Measurements from ENCODE around the gene TSSK3. TPM values are rescaled to one million over a fixed set of nuclear protein-coding genes. Genes with fewer than 3 reads are reported as not detected.

Gene TSSK3
- total and polyA plus RNA-seq, 2 of the 8 experiments (the other 6 are each of a cell fraction or from before 2014, with no cell fraction given): 1.2 TPM

DNA sequence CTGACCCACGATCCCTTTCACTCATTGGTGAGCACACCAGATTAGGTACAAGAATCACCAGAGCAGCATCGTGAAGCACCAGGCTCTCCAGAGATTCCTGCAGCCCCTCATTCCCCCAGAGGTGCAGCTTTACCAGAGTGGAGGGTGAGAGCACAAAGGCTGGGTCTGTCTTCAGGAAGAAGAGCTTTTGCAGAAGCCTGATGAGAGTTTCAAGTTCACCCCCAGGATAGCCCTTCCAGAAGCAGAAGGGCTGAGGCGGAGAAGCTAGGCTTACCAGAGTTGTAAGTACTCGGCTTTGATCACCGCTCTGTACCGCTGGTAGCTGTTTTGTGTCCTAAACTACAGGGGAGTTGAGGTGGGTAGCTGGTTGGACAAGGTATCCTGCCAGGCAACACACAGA lies 3.1 kb downstream of the TSSK3 start (continued):
- TF ChIP-seq, protein P1, sequence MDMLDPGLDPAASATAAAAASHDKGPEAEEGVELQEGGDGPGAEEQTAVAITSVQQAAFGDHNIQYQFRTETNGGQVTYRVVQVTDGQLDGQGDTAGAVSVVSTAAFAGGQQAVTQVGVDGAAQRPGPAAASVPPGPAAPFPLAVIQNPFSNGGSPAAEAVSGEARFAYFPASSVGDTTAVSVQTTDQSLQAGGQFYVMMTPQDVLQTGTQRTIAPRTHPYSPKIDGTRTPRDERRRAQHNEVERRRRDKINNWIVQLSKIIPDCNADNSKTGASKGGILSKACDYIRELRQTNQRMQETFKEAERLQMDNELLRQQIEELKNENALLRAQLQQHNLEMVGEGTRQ (IDR thresholded peaks at IDR 0.05; ENCODE audit: low read length): no peak
- TF ChIP-seq BRCA1 (IDR thresholded peaks at IDR 0.05; ENCODE audit: low read depth, low read length) (no peak), SP2 (IDR thresholded peaks at IDR 0.05; ENCODE audit: low read length) (no peak), KDM4A (IDR thresholded peaks at IDR 0.05; ENCODE audit: low read depth, low read length, severe bottlenecking) (no peak), EGR1 (IDR thresholded peaks at IDR 0.05; ENCODE audit: borderline replicate concordance, low read depth, low read length) (no peak), POU5F1 (IDR thresholded peaks at IDR 0.05; ENCODE audit: low read depth, low read length) (no peak)

All from H1 (cell line).